Stimulated activated naive CD8-positive, alpha-beta T cell treated with anti-CD3 and anti-CD28 coated beads, Interleukin-15, Interleukin-2, amounts not matched to agents 100 ng/mL and 50 ng/mL, for 24 hours (primary cell): ENCODE measurements around the gene HSPA14.

Source experiments
- H3K27ac Mint-ChIP-seq: one replicate; pipeline ENCODE4 v1.8.0; 2021; ENCODE audit warnings: mild to moderate bottlenecking, mixed read lengths
- H3K27me3 Mint-ChIP-seq: one replicate; pipeline ENCODE4 v1.8.0; 2021; ENCODE audit warnings: mixed read lengths
- H3K36me3 Mint-ChIP-seq: one replicate; pipeline ENCODE4 v1.8.0; 2021; ENCODE audit warnings: low read depth, mixed read lengths
- H3K4me1 Mint-ChIP-seq: one replicate; pipeline ENCODE4 v1.8.0; 2021; ENCODE audit warnings: low read depth, mixed read lengths
- H3K4me3 Mint-ChIP-seq: one replicate; pipeline ENCODE4 v1.8.0; 2021; ENCODE audit warnings: mild to moderate bottlenecking, mixed read lengths
- H3K9me3 Mint-ChIP-seq: one replicate; pipeline ENCODE4 v1.8.0; 2021; ENCODE audit warnings: mixed read lengths

The HSPA14 gene

DNA sequence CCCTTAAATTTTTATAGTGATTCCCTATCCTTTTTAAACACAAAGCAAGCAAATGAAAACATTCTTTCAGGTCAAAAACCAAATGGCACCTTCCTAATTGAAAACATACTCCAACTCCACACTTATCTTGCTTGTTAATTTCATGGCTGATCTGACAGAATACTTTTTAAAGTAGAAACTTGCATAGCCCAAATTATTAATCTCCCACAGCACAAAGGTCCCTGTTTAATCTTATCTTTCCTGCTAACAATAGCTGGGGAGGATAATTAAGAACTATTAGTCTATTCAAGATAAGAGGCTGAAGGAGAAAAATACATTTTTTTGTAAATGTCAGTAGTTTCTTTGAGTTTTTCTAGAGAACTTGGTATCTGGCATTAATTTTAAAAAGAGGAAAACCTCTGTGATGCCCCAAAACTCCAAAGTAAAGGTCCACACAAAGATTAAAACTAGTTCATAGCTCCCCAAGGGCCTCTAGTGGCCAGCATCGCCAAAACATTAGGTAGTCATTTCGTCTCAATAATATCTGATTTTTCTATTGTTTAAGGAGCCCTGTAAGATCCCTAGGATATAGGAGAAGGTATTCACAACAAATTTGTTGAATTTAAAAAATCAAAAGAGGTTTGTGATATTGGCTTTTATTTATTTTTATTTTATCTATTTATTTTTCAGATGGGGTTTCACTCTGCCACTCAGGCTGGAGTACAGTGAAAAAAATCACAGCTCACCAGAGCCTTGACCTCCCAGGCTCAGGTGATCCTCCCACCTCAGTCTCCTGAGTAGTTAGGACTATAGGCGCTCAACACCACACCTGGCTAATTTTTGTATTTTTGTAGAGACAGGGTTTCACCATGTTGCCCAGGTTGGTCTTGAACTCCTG lies 15.0 kb upstream of the HSPA14 start:
- Mint-ChIP-seq H3K36me3 (no peaks in the 10 kb centered on the region), H3K27me3 (no peaks in the 10 kb centered on the region), H3K4me1 (peaks cover 4% of the 10 kb centered on the region), H3K4me3 (no peak overlapping the region), H3K27ac (no peak overlapping the region), H3K9me3 (no peaks in the 10 kb centered on the region)

DNA sequence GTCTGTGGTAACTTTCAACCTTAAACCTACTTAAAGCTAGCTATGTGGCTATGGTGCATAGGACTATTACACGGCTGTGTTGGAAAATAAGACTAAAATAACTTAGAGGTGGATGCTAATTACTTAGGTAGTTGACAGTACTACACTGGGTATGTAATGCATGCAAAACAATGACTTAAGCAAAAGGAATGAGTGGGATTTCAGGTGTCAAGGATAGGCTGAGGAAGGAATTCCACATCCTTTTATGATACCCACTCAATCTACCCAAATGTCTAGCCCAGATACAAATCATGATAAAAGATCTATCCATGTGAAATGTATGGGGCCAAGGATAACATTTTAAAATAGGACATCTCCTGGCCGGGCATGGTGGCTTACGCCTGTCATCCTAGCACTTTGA lies 14.1 kb upstream of the HSPA14 start:
- peaks cover 4% of the 10 kb centered on the region for H3K4me1 Mint-ChIP-seq
- no peaks in the 10 kb centered on the region for H3K9me3 Mint-ChIP-seq
- no peaks in the 10 kb centered on the region for H3K27me3 Mint-ChIP-seq
- H3K27ac Mint-ChIP-seq = no peak overlapping the region
- no peak overlapping the region for H3K4me3 Mint-ChIP-seq
- H3K36me3 Mint-ChIP-seq = no peaks in the 10 kb centered on the region

DNA sequence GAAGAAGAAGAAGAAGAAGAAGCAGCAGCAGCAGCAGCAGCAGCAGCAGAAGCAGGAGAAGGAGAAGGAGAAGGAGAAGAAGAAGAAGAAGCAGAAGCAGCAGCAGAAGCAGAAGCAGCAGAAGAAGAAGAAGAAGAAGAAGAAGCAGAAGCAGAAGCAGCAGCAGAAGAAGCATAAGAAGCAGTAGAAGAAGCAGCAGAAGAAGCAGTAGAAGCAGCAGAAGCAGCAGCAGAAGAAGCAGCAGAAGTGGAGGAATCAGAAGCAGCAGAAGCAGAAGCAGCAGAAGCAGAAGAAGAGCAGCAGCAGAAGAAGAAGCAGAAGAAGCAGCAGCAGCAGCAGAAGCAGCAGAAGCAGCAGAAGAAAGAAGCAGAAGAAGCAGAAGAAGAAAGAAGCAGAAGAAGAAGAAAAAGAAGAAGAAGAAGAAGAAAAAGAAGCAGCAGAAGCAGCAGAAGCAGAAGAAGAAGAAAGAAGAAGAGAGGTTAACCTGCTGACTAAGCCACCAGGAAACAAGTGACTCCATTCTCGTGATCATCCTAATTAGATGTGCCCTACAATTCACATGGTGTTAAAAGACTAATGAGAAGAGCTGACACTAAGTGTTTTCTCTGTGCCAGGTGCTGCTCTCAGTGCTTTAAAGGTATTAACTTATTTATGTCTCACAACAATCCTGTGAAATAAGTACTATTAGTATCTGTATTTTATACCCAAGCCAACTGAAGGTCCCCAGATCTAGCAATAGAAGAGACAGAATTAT lies 11.9 kb upstream of the HSPA14 start:
- Mint-ChIP-seq H3K27me3 (no peaks in the 10 kb centered on the region), H3K27ac (no peak overlapping the region), H3K9me3 (no peaks in the 10 kb centered on the region), H3K4me1 (peaks cover 4% of the 10 kb centered on the region), H3K4me3 (no peak overlapping the region), H3K36me3 (no peaks in the 10 kb centered on the region)

DNA sequence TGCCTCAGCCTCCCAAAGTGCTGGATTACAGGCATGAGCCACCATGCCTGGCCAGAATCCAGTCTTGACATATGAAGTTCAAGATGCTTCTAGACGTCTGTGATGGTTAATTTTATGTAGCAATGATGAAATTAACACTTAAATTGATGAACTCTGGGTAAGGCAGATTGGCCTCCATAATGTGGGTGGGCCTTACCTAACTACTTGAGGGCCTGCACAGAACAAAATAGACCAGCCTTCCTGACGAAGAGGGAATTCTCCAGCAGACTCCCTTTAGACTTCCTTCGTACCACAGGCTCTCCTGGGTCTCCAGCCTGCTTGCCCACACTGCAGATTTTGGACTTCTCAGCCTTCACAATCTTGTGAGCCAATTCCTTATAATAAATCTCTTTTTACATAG lies 5.0 kb upstream of the HSPA14 start:
- Mint-ChIP-seq H3K27me3 (no peaks in the 10 kb centered on the region), H3K4me1 (peaks cover 9% of the 10 kb centered on the region), H3K4me3 (no peak overlapping the region), H3K9me3 (no peaks in the 10 kb centered on the region), H3K36me3 (peaks cover 4% of the 10 kb centered on the region), H3K27ac (no peak overlapping the region)

DNA sequence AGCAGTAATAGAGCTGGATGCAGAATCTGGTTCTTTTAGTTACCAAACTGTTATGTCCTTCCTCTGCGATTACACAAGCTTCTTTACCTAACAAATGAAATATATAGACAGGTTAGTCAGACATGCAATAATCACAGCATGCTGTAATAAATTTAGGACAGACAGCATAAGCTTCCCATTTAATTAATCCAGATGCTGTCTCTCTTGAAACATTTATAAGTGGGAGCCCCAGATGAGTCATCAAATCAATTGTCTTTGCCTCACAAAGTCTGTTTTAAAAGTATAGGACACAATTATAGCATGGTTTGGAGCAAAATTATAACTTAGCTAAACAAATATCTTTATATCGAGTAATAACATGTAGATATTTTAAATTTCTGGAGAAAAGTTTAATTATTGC lies 1.9 kb upstream of the HSPA14 start:
- peaks cover 29% of the 10 kb centered on the region for H3K36me3 Mint-ChIP-seq
- H3K27me3 Mint-ChIP-seq = no peaks in the 10 kb centered on the region
- no peaks in the 10 kb centered on the region for H3K9me3 Mint-ChIP-seq
- H3K4me3 Mint-ChIP-seq = no peak overlapping the region
- no peak overlapping the region for H3K27ac Mint-ChIP-seq
- peaks cover 24% of the 10 kb centered on the region for H3K4me1 Mint-ChIP-seq

DNA sequence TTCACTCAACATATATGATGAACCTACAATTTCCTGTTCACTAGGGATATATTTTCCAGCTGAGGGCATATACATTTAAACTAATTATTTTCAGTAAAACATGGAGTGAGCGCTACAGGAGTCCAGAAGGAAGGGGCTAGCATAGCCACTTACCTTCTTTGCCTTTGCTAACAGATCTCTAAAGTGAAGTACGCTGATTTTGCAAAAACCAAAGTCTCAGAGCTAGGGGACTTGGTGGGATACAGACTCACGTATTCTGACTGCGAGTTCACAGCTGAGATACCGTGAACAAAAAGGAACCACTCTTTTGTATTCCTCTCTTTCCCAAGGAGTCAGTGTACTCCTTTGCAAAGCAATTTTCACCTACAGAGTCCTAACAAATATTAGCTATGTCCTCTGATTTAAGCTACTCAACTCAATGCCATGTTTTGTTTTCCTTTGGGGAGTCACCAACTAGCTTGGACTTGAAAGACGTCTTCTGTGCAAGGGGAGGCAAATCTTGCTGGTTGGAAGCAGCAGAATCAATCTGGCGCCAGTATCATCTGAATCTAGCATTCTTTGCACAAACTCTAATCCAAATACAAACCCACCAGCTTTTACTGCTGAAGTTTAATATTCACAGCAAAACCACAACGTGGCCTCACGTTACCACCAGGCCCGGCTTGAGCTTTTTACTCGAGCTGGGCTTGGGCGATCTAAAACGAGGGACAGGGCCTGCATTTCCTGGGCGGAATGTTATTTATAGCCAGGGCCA lies 926 bp upstream of the HSPA14 start:
- Mint-ChIP-seq H3K27me3 (no peaks in the 10 kb centered on the region), H3K4me1 (peaks cover 24% of the 10 kb centered on the region), H3K36me3 (peaks cover 39% of the 10 kb centered on the region), H3K4me3 (peak overlapping the region; percentile 96), H3K9me3 (no peaks in the 10 kb centered on the region), H3K27ac (peak overlapping the region; percentile 93)

DNA sequence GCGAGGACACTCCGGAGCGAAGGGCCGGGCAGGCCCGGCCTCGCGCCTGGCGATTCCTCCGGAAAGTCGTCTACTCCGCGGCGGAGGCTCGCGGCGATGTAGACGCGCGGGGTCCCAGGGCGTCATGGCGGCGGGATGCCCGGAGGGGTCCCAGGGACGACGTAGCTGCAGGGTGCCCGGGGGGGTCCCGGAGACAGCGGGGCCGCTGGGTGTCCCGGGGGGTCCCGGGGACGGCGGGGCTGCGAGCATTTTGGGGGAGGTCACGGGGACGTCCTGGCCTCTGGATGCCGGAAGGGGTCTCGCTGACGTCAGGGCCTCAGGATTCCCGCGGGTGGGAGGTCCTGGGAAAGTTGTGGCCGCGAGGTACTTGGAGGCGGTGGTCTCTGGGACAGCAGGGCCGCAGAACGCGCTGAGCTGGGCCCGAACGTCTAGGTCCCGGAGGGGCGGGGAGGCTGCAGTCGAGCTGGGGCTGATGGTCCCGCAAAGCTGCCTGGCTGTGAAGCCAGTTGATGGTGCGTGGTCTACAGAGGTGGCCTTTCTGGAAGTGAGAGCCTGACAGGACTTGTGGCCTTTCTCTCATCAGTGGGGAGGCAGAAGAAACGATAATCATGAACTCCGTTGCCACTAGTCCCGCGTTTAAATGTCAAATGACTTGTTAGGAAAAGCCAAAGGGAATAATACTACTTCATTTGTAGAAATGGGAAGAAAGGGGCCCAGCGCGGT lies 637 bp downstream of the HSPA14 start:
- Mint-ChIP-seq H3K4me1 (peaks cover 24% of the 10 kb centered on the region), H3K36me3 (peaks cover 51% of the 10 kb centered on the region), H3K9me3 (no peaks in the 10 kb centered on the region), H3K4me3 (peak overlapping the region; percentile 96), H3K27me3 (no peaks in the 10 kb centered on the region), H3K27ac (peak overlapping the region; percentile 93)

DNA sequence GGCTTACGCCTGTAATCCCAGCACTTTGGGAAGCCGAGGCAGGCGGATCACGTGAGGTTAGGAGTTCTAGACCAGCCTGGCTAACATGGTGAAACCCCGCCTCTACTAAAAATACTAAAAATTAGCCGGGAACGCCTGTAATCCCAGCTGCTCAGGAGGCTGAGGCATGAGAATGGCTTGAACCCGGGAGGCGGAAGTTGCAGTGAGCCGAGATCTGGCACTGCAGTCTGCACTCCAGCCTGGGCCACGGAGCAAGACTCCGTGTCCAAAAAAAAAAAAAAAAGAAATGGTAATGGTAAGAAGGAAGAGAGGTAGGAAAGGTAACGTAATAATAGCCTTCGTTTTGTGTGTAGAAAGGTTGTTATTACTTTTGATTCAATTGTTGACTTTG lies 1.2 kb downstream of the HSPA14 start:
- peaks cover 24% of the 10 kb centered on the region for H3K4me1 Mint-ChIP-seq
- H3K36me3 Mint-ChIP-seq = peaks cover 56% of the 10 kb centered on the region
- H3K4me3 Mint-ChIP-seq = peak overlapping the region; percentile 96
- no peaks in the 10 kb centered on the region for H3K9me3 Mint-ChIP-seq
- peak overlapping the region; percentile 87 for H3K27ac Mint-ChIP-seq
- no peaks in the 10 kb centered on the region for H3K27me3 Mint-ChIP-seq

DNA sequence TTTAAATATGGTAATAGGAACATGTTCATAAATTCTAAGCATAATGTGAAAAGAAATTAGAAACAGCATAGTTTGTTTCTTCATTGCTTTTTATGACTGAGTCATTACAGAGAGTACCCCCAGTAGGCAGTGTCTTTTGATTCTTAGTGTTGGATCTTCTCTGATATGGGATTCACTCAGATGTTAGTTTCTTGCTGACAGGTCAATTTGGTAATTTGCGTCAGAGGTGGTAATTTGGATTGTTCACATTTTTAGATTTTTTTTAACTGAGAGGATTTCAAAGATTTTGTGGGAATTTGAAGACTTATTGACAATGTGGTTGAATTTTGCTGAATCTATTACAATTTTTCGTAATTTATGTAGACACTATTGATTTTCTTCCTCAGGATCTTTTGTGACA lies 2.1 kb downstream of the HSPA14 start:
- H3K27ac Mint-ChIP-seq = peak overlapping the region; percentile 0
- peaks cover 28% of the 10 kb centered on the region for H3K4me1 Mint-ChIP-seq
- H3K4me3 Mint-ChIP-seq = peak overlapping the region; percentile 96
- peaks cover 65% of the 10 kb centered on the region for H3K36me3 Mint-ChIP-seq
- no peaks in the 10 kb centered on the region for H3K27me3 Mint-ChIP-seq
- H3K9me3 Mint-ChIP-seq = no peaks in the 10 kb centered on the region

DNA sequence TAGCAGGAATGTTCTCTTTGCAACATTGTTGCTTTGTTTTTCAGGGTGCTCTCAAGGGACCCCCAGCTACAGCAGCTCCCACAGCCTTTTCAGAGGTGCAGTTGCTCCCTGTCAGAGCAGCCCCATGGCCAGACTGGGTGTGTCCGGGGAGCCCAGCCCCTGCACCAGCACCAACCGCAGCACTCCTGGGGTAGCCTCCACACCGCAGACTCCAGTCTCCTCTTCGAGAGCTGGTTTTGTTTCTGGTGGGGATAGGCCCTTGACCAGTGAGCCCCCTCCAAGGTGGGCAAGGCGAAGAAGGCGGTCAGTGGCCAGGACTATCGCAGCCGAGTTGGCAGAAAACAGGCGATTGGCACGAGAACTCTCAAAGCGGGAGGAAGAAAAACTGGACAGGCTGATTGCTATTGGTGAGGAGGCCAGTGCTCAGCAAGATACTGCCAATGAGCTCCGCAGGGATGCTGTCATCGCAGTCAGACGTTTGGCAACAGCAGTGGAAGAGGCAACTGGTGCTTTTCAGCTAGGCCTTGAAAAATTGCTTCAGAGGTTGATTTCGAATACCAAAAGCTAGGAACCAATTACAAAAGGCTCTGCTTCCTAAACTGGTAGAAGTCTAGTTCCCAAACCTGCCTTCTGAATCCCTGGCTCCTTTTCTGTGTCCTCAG lies 5.4 kb downstream of the HSPA14 start:
- Mint-ChIP-seq H3K4me3 (no peak overlapping the region), H3K36me3 (peaks cover 82% of the 10 kb centered on the region), H3K9me3 (no peaks in the 10 kb centered on the region), H3K27me3 (no peaks in the 10 kb centered on the region), H3K4me1 (peaks cover 21% of the 10 kb centered on the region), H3K27ac (no peak overlapping the region)

DNA sequence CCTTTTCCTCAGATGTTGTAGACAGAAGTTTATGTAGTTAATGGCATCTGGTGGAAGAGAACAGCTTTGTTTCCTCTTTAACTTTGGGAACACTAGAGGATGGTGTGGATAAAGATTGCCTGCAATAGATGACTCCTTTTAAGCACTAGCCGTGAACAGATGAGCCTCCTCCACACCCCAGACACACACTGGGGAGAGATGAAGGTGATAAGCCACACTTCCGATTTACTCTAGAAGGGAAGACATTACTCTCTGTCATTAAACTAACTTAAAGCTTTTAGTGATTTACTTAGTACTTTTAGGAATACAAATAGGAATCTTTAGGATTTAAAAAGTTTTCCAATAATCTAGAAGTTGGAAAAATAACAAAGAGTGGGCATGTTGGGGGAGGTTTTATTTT lies 6.8 kb downstream of the HSPA14 start:
- no peaks in the 10 kb centered on the region for H3K27me3 Mint-ChIP-seq
- H3K4me1 Mint-ChIP-seq = peaks cover 13% of the 10 kb centered on the region
- H3K27ac Mint-ChIP-seq = no peak overlapping the region
- H3K4me3 Mint-ChIP-seq = no peak overlapping the region
- peaks cover 81% of the 10 kb centered on the region for H3K36me3 Mint-ChIP-seq
- H3K9me3 Mint-ChIP-seq = no peaks in the 10 kb centered on the region

DNA sequence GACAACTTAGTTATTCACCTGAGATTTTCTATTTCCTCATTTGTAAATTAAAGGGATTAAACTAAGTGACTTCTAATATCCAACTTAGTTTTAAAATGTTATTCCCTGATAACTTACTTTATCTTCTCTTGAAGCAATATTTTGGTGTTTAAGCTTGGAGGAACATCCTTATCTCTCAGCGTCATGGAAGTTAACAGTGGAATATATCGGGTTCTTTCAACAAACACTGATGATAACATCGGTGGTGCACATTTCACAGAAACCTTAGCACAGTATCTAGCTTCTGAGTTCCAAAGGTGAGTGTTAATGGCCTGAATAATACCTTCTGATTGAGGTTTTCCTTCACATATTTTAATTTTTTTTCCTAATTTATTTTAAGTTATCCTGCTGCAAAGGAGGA lies 14.1 kb downstream of the HSPA14 start:
- Mint-ChIP-seq H3K9me3 (no peaks in the 10 kb centered on the region), H3K4me1 (no peaks in the 10 kb centered on the region), H3K4me3 (no peak overlapping the region), H3K27ac (no peak overlapping the region), H3K27me3 (no peaks in the 10 kb centered on the region), H3K36me3 (peaks cover 79% of the 10 kb centered on the region)

DNA sequence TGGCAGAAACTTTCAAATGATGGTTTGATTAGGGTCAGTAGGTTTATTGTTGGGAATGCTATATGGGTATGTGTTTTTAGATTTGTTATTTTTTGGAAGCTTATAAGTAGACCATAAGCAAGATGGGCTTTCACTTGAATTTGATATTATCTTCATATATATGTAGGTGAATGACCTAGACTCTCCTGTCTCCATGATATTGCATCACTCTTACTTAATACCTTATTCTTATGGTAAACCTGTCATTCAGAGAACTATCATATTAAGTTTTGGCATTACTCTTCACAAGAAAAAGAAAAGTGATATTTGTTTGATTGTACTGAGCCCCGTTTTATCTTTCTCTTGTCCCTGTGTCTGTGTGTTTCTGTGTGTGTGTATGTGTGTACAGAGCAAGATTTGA lies 17.3 kb downstream of the HSPA14 start:
- Mint-ChIP-seq H3K9me3 (no peaks in the 10 kb centered on the region), H3K27me3 (no peaks in the 10 kb centered on the region), H3K4me1 (no peaks in the 10 kb centered on the region), H3K36me3 (peaks cover 77% of the 10 kb centered on the region), H3K27ac (no peak overlapping the region), H3K4me3 (no peak overlapping the region)

DNA sequence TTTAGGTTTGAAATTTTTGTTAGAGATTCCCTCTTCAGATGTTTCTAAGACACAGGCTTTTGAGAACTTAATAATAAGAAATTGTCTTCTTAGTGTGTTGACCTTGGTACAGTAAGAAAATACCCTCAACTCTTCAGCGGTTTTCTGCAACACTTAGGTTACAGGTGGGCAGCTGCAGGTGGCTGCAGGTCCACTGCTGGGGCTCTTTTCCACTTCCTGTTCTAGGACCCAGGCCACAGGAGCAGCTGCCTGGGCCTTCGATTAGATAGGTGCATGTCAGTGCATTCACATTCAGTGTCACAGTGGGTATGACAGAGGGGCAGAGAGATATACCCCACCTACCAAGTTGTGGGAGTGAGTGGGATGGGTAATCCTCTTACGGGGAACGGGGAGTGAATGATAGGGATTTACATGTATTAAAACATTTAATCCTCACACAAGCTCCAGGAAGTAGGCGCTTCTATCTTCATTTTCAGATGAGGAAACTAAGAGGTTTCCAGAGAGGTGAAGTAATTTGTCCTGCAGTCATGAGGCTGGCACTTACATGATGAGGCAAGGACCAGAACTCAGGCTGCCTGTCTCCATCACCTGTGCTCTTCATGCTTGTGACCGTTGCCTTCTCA lies 20.3 kb downstream of the HSPA14 start:
- Mint-ChIP-seq H3K9me3 (no peaks in the 10 kb centered on the region), H3K36me3 (peaks cover 62% of the 10 kb centered on the region), H3K27ac (no peak overlapping the region), H3K4me3 (no peak overlapping the region), H3K27me3 (no peaks in the 10 kb centered on the region), H3K4me1 (no peaks in the 10 kb centered on the region)
